Stimulated activated CD8-positive, alpha-beta memory T cell treated with anti-CD3 and anti-CD28 coated beads, Interleukin-15, amount 100 ng/mL, for 48 hours (primary cell): Measurements from ENCODE around the gene TRPM3.
"Not testable (repeated sequence)": the region's sequence is repeated elsewhere in the genome, so short reads cannot be mapped to it uniquely, and the experiment has no call there.

Source experiments
- DNase-seq, 2 donors: peaks; one replicate each; pipeline ENCODE4 v3.0.0-alpha.2; 2020; ENCODE audit warnings: low read depth in 2 of 2

Gene TRPM3

DNA sequence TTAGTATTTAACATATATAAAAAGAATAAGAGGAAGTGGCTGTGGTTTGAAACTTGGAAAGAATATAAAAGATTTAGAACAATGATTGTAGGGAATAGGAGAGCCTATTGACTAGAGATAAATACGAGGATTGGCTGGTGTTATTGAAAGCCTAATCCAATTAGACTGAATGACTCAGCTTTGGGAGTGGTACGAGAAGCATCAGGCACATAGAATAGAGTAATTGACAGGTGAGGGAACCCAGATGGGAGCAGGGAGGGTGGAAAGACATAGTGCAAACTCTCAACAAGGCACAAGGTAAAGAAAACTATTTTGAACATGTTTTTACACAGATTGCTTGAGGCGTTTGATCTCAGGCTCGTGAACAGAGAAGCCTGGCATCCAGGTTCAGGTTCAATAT lies 368.1 kb downstream of the TRPM3 start:
- DNase-seq: no peak

DNA sequence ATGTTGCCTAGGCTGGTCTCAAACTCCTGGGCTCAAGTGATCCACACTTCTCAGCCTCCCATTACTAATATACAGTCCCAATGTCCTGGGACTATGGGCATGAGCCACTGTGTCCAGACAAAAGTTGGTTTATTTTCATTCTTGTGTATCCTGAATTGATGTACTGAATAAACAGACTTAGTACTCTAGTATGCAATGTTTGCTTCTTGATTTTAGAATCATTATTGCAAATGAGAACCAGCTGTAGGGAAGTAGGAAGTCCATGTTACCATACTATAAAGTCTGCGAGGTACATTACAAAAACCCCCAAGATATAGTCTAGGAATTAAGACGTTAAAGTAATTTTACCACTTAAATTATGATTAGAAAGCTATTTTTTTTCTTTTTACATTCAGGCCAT lies 372.4 kb downstream of the TRPM3 start:
- DNase-seq: no peak

DNA sequence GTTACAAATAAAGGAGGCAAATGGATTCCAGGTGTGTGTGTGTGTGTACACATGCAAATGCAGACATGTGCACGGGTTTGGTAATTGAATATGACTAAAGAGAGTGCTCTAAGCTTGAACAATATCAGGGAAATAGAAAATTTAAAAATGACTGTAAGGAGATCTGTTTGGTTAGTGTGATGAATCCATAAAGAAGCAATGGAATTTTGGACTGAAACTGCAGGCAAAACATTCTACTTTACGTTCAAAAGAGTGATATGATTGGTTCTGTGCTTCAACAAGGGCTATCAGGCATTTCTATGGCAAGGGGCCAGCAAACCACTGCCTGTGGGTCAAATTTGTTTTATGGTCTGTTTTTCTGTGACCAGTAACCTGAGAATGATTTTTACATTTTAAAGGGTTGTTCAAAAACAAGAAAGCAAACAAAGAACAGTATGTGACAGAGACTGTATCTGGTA lies 374.1 kb downstream of the TRPM3 start:
- DNase-seq: no peak

DNA sequence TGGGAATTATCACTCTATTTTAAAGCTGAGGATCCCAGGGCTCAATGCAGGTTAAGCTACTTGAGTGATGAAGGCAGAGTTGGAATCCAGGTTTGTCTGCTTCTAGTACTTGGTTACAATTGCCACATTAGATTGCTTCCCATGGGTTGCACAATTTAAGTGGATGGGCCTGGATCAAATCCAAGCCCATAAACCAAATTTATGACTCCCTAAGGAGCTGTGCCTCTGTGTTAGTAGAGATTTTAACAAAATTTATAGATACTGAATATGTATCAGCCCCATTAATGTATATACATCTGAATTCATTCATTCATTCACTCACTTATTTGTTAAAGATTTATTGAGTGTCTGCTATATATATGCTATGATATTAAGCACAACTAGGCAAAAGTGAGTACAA lies 374.7 kb downstream of the TRPM3 start:
- no peak for DNase-seq

DNA sequence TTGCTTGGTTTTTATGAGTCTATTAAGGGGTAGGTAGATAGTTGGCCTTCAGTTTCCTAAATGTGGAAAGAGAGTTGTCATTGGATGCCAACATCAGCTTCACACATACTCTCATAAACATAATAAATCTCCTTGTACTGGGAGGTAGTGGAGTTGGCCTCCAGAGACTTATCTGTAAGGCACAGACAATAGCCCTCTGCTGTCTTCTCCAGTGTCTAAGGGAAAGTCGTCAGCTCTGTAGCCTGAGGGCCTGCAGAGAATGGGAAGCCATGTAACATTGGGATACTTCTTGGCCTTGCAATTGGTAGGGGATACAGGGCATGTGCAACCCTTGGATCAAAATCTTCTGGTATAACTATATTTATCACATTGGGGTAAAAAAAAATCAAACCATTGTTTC lies 375.1 kb downstream of the TRPM3 start:
- no peak for DNase-seq

GRCh38 chr9:70724794-70725193 lies 396.6 kb downstream of the TRPM3 start:
- DNase-seq: not testable (repeated sequence)

DNA sequence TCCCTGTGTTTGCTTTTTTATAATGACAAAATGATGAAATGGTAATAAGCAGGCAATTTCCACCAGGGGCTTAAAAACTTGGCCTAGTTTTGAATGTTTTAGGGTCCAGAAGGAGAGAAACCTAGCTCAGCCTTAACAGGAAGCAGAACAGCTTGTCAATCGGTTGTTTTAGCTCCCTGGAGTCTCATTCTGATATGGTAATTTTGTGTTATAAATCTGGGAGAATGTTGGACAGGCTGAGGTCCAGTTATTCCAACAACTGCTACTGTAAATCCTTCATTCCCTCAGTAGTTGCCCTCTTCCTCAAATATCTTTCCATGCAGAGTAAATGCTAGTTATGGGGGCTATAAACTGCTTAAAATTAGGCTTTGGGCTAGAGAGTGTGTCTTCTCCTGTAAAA lies 397.4 kb downstream of the TRPM3 start:
- not testable (repeated sequence) for DNase-seq

DNA sequence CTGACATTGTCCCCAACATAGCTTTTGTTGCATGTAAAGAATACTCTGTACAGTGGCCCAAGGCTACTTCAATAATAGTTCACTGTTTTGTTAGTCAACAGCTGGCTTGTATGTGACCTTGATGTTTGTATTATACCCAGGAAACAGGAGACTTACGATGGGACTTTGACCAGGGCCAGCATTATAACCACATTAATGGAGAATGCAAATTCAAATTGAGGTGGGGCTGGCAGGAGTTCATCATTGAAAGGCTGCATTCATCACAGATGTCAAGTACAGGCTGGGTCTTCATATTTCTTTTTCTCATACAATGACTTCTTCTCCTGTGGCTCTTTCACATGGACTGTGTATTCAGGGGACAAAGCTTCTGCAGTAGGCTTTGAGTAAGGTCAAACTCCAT lies 414.6 kb downstream of the TRPM3 start:
- not testable (repeated sequence) for DNase-seq

DNA sequence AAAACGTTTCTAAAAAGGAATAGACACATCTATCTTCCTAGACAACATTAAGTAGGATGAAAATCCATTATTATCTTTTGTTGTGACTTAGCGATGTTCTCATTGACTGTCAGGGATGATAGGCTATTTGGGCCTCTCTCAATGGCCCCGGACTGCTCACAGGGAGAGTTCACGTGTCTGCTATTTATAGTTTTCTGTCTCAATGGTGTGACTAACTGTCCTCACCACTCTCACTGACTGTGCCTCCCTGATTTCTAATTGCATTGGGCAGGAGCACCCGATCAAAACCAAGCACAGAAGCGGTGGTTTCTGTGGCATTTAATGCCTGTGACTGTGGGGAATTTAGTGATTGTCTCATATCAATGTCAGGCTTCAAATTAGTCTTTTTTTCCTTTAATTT lies 420.3 kb downstream of the TRPM3 start:
- DNase-seq: no peak

DNA sequence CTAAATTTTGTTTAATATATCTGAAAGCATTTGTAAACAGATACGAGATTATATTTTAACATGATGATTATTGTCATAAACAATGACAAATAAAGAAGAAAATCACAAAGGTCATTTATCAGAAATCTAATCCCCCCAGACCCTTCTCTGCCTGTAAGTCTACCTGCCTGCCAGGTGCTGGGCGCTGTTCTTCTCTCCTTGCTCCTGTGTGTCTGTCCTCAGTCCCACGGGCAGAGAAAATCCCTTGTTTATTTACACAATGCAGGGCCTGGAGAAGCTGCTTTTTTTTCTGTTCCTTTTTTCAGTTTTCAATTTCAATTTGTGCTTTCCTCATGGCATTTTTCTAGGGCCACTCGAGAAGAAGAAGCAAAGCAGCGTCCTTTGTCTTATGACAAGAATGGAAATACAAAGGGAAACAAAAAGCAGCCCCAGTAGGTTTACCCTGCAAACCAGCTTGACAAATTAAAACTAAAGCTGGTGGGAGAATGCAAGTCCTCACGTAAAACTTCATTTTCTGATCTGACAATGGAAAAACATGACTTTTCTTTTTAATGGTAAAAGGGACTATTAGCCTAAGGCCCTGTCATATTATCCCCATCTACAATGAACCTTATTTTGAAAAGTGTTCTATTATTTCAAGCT lies 424.6 kb downstream of the TRPM3 start:
- DNase-seq: no peak

DNA sequence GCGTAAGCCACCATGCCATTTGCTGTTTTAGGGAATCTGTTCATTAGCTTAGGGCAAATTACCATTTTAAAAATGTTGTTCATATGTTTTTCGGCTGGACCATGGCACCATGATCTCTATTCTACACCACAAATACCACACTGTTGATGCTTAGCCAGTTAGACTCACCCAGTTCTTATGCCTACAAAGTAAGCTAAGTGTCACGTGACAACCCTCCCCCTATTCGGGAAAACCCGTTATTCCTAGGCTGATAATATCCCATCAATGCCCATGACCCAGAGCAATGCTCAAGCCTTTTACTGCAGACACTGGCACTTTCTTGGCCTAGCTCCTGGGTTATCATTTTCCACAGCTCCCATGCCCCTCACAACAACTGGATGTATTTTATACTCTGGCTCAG lies 426.7 kb downstream of the TRPM3 start:
- no peak for DNase-seq

DNA sequence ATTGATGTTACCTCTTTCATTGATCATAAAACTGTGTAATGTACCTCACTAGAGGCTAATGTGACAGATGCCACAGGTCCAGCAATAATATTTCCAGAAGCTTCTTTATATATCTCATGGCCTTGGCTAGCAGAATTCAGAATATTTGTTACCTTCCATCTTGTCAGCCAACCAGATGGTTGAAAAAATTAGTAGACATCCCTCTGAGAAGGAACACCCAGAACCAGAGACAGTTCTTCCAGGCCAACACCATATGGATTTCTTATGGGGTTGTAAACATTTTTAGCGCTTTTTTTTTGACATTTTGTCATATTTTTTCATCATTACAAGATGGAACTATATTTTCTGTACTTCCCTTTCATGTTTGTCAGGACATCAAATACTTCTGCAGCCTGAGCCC lies 428.2 kb downstream of the TRPM3 start:
- no peak for DNase-seq

DNA sequence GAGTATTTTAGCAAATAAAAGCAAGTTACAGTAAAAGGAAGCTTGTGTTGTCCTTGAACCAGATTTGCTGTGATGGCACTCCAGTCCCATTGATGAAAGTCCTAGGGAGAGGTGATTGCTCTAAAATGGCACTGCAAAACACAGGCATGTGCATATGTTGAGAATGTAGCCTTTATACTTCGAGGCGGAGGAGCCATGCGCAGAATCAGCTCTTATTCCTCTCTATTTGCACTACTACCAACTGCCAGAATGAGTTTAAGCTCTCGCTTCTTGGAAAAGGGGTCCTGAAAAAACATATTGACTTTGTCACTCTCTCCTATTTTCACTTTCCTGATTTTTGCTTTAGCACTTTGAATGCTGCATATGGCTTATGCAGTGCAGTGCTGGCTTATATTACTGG lies 429.0 kb downstream of the TRPM3 start:
- no peak for DNase-seq

GRCh38 chr9:70688704-70689103 lies 432.7 kb downstream of the TRPM3 start:
- DNase-seq: no peak

- no peak for DNase-seq
Observed at GRCh38 chr9:70683841-70684240, 437.6 kb downstream of the TRPM3 start.

GRCh38 chr9:70682298-70682697 lies 439.1 kb downstream of the TRPM3 start:
- DNase-seq: no peak

DNA sequence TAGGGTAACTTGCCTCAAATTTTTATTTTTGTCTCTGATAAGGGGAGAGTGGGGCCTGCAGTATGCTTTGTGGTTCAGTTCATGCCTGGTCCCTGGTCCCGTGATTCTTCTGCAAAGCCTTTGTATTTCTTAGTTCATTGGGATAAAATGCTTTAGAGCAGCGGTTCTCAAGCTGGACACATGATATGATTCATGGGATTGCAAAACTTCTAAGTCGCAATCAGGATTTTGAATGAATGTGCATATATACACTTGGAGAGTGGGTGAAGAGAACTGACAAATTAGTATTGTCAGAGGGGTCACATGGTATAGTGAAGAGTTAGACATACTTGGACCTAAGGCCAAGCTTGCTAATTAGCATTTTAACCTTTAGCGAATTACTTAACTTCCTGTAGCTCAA lies 441.6 kb downstream of the TRPM3 start:
- DNase-seq: no peak

GRCh38 chr9:70678153-70678552 lies 443.3 kb downstream of the TRPM3 start:
- DNase-seq: no peak

- no peak for DNase-seq
Observed at GRCh38 chr9:70677055-70677735, 444.2 kb downstream of the TRPM3 start.

- DNase-seq: no peak
Observed at GRCh38 chr9:70675868-70676370, 445.5 kb downstream of the TRPM3 start.

- DNase-seq: no peak
Observed at GRCh38 chr9:70673844-70674243, 447.6 kb downstream of the TRPM3 start.

DNA sequence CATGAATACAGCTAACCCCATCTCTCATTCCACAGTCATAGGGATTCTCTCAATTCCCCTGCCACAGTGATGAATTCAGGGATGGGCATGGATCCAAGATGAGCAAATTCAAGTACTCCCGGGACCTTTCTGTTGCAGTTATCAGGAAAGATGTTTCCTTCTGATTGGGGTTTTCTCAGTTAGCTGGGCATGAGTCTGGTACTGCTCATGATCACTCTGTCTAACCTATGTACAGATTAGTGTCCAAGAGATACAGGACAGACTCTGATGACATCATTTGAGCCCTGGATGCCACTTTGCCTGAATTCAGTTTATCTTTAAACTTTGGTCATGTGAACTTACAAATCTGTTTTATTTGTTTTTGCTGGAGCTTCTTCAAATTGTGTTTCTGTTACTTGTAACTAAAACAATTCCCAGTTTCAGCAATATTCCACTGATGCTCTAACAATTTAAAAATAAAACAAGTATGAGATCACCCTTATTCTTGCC lies 449.2 kb downstream of the TRPM3 start:
- DNase-seq: no peak

GRCh38 chr9:70668751-70669150 lies 452.7 kb downstream of the TRPM3 start:
- DNase-seq: no peak
